GM23338 (cell line): ENCODE measurements around the gene MFSD2A. TPM values are rescaled to one million over a fixed set of nuclear protein-coding genes. Genes with fewer than 3 reads are reported as not detected.

ENCODE experiments used
- ATAC-seq: fragments of 200-7000 bp; cut with Tn5 transposase; 3 replicates; pipeline ENCODE4 v1.9.1; 2020
- DNase-seq: peaks from one replicate; pipeline ENCODE4 v3.0.0-alpha.2; 2015; ENCODE audit warnings: low spot score
- H2AFZ ChIP-seq: fragments of 200-600 bp; sonication (generic); 2 replicates; pipeline ENCODE4 v1.8.0; 2016; ENCODE audit warnings: antibody characterized with exemption, mild to moderate bottlenecking, moderate library complexity
- H3F3A ChIP-seq: fragments of 200-600 bp; sonication (generic); replicated peaks from 2 replicates; pipeline ENCODE4 v1.8.0; 2017; ENCODE audit warnings: antibody characterized with exemption, mixed run types, low read depth
- H3K27ac ChIP-seq: fragments of 200-600 bp; sonication (generic); 2 replicates; pipeline ENCODE4 v1.6.1; 2016; ENCODE audit warnings: low read depth
- H3K27me3 ChIP-seq: fragments of 200-600 bp; sonication (generic); 2 replicates; pipeline ENCODE4 v1.8.0; 2016; ENCODE audit warnings: mild to moderate bottlenecking, mixed run types, moderate library complexity; ENCODE audit not compliant: insufficient read depth
- H3K36me3 ChIP-seq: fragments of 200-600 bp; sonication (generic); 2 replicates; pipeline ENCODE4 v1.8.0; 2016; ENCODE audit warnings: mild to moderate bottlenecking; ENCODE audit not compliant: insufficient read depth
- H3K4me1 ChIP-seq: fragments of 200-600 bp; sonication (generic); 2 replicates; pipeline ENCODE4 v1.8.0; 2016; ENCODE audit warnings: mild to moderate bottlenecking, moderate library complexity; ENCODE audit not compliant: insufficient read depth
- H3K4me2 ChIP-seq: fragments of 200-600 bp; sonication (generic); 2 replicates; pipeline ENCODE4 v1.7.1; 2017; ENCODE audit warnings: mixed run types
- H3K4me3 ChIP-seq: fragments of 200-600 bp; sonication (generic); 2 replicates; pipeline ENCODE4 v1.6.1; 2016; ENCODE audit warnings: mixed run types
- H3K79me2 ChIP-seq: fragments of 200-600 bp; sonication (generic); replicated peaks from 2 replicates; pipeline ENCODE4 v1.8.0; 2017; ENCODE audit warnings: mild to moderate bottlenecking; ENCODE audit not compliant: insufficient read depth
- H3K9me2 ChIP-seq: fragments of 200-600 bp; sonication (generic); 2 replicates; pipeline ENCODE4 v1.8.0; 2017; ENCODE audit not compliant: insufficient read depth
- H4K20me1 ChIP-seq: fragments of 200-600 bp; sonication (generic); replicated peaks from 2 replicates; pipeline ENCODE4 v1.8.0; 2017; ENCODE audit warnings: mild to moderate bottlenecking; ENCODE audit not compliant: insufficient read depth
- H3K27ac Mint-ChIP-seq: 2 replicates; pipeline ENCODE4 v1.8.0; 2020; ENCODE audit warnings: inconsistent platforms, mild to moderate bottlenecking, moderate library complexity, mixed read lengths
- H3K27me3 Mint-ChIP-seq: 3 replicates; pipeline ENCODE4 v1.8.0; 2022; ENCODE audit warnings: low read depth, mild to moderate bottlenecking, moderate library complexity, mixed read lengths, inconsistent platforms; ENCODE audit not compliant: insufficient read depth, poor library complexity
- H3K36me3 Mint-ChIP-seq: 3 replicates; pipeline ENCODE4 v1.8.0; 2021; ENCODE audit warnings: low read depth, mild to moderate bottlenecking, inconsistent platforms, moderate library complexity, mixed read lengths
- H3K4me1 Mint-ChIP-seq: 3 replicates; pipeline ENCODE4 v1.8.0; 2020; ENCODE audit warnings: mild to moderate bottlenecking, inconsistent platforms, mixed read lengths
- H3K4me3 Mint-ChIP-seq: 3 replicates; pipeline ENCODE4 v1.8.0; 2021; ENCODE audit warnings: moderate library complexity, mild to moderate bottlenecking, inconsistent platforms, mixed read lengths
- H3K9me3 Mint-ChIP-seq: 3 replicates; pipeline ENCODE4 v1.8.0; 2020; ENCODE audit warnings: moderate library complexity, mild to moderate bottlenecking, inconsistent platforms, mixed read lengths
- CREB1 ChIP-seq: fragments of 250-450 bp; sonication (Bioruptor Pico); IDR thresholded peaks from 2 replicates; pipeline ENCODE4 v1.5.0; 2020; ENCODE audit warnings: low read depth, mild to moderate bottlenecking, moderate library complexity
- ETS1 ChIP-seq: IDR thresholded peaks from 2 replicates; pipeline ENCODE4 v1.6.1; 2016; ENCODE audit warnings: antibody characterized with exemption
- EZH2 ChIP-seq: fragments of 200-600 bp; sonication (generic); IDR thresholded peaks from one replicate; pipeline ENCODE4 v1.8.0; 2017; ENCODE audit warnings: antibody characterized with exemption, mild to moderate bottlenecking, low read depth; ENCODE audit not compliant: unreplicated experiment
- EZH2phosphoT487 ChIP-seq: fragments of 200-600 bp; sonication (generic); IDR thresholded peaks from one replicate; pipeline ENCODE4 v1.8.1; 2018; ENCODE audit warnings: antibody characterized with exemption; ENCODE audit not compliant: unreplicated experiment
- JUNB ChIP-seq: IDR thresholded peaks from one replicate; pipeline ENCODE4 v1.6.1; 2016; ENCODE audit warnings: antibody characterized with exemption; ENCODE audit not compliant: unreplicated experiment
- NANOG ChIP-seq: IDR thresholded peaks from 2 replicates; pipeline ENCODE4 v1.6.1; 2016; ENCODE audit warnings: antibody characterized with exemption, borderline replicate concordance
- POLR2AphosphoS5 ChIP-seq: IDR thresholded peaks from 2 replicates; pipeline ENCODE4 v1.6.1; 2016; ENCODE audit warnings: antibody characterized with exemption, low read depth
- ZNF114 ChIP-seq: fragments of 250-450 bp; sonication (Bioruptor Pico); IDR thresholded peaks from 2 replicates; pipeline ENCODE4 v1.5.0; 2020; ENCODE audit warnings: mild to moderate bottlenecking, moderate library complexity
- ZNF331 ChIP-seq: fragments of 250-450 bp; sonication (Bioruptor Pico); IDR thresholded peaks from 2 replicates; pipeline ENCODE4 v1.5.0; 2020; ENCODE audit warnings: low read depth, mild to moderate bottlenecking, moderate library complexity
- ZNF462 ChIP-seq: fragments of 250-450 bp; sonication (Bioruptor Pico); IDR thresholded peaks from 2 replicates; pipeline ENCODE4 v1.5.0; 2020; ENCODE audit warnings: mild to moderate bottlenecking, moderate library complexity
- polyA plus RNA-seq: library from polyadenylated mRNA; unstranded; fragments of >200 nt; fragmentation: Nextera tagmentation; extraction: Ambion mirVana; gene quantifications from 2 replicates; pipeline ENCODE4 v1.2.1, GENCODE V29; 2016
- total RNA-seq: library from RNA; depleted of rRNA; stranded (reverse); fragments of >200 nt; shearing (Covaris generic); gene quantifications from 2 replicates; pipeline ENCODE4 v1.2.3, GENCODE V29; 2014

MFSD2A gene
- total and polyA plus RNA-seq, 2 experiments from 2014 or later, result 16.1 to 23.9 TPM

DNA sequence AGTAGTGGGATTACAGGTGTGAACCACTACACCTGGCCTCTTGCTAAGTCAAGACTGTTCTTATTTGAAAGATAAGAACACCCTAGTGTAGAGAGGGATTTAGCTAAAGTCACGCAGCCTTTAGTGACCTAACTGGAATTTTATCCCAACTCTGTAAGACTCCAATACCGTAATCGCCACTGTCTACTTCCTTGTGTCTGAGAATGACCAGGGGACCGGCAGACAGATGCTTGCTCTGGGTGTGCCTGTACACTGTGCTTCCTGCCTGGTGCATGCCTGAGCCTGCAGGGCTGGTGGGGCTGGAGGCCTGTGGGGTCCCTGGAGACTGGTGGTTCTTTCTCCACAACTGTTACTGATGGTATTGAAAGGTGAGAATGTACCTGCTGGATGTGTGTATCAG lies 15.3 kb downstream of the MFSD2A start (continued):
- TF ChIP-seq ZNF462 (CRISPR knock-in tag) (no peak), ZNF114 (CRISPR knock-in tag) (no peak), ETS1 (no peak), JUNB (no peak), CREB1 (CRISPR knock-in tag) (no peak)

- no peak for DNase-seq
- H3K27me3 Mint-ChIP-seq, result peaks cover 2% of the 10 kb centered on the region
- Histone ChIP-seq H3K9me2 (no peaks in the 10 kb centered on the region), H3K36me3 (peaks cover 3% of the 10 kb centered on the region; the same call in 1 of the 2 replicates), H3K4me1 (no peaks in the 10 kb centered on the region), H3K27ac (no peak overlapping the region), H3K27me3 (no peaks in the 10 kb centered on the region), H3F3A (no peaks in the 10 kb centered on the region), H4K20me1 (no peaks in the 10 kb centered on the region), H3K4me2 (no peak overlapping the region), H3K79me2 (no peaks in the 10 kb centered on the region), H3K4me3 (no peak overlapping the region), H2AFZ (no peak overlapping the region)
- peaks cover 40% of the 10 kb centered on the region for H3K36me3 Mint-ChIP-seq
- no peak overlapping the region for H3K27ac Mint-ChIP-seq
- H3K9me3 Mint-ChIP-seq, result no peaks in the 10 kb centered on the region; the same call in 2 of the 3 replicates
- no peak overlapping the region for H3K4me3 Mint-ChIP-seq
- no peak for ATAC-seq
- peaks cover 3% of the 10 kb centered on the region; the same call in 2 of the 3 replicates for H3K4me1 Mint-ChIP-seq
- no peak for TF ChIP-seq EZH2phosphoT487
- TF ChIP-seq ZNF114 (CRISPR knock-in tag), result no peak
- TF ChIP-seq POLR2AphosphoS5, result no peak
- no peak for TF ChIP-seq EZH2
- no peak for TF ChIP-seq ETS1
- TF ChIP-seq NANOG, result no peak
- TF ChIP-seq ZNF331 (CRISPR knock-in tag), result no peak
Observed at GRCh38 chr1:39971138-39971537, 16.2 kb downstream of the MFSD2A start.
